Left ventricle myocardium inferior (tissue), 1 donor: ENCODE data around the gene ZNF664. TPM values are rescaled to one million over a fixed set of nuclear protein-coding genes. Genes with fewer than 3 reads are reported as not detected.

Source experiments
- DNase-seq: peaks from one replicate; pipeline ENCODE4 v3.0.0-alpha.2; 2020
- H3K27ac ChIP-seq: fragments of 200-600 bp; replicated peaks from 2 replicates; pipeline ENCODE4 v1.8.0; 2021
- H3K27me3 ChIP-seq: fragments of 200-600 bp; 2 replicates; pipeline ENCODE4 v1.8.0; 2021; ENCODE audit warnings: low read depth
- H3K36me3 ChIP-seq: fragments of 200-600 bp; 2 replicates; pipeline ENCODE4 v1.8.0; 2021
- H3K4me1 ChIP-seq: fragments of 200-600 bp; 2 replicates; pipeline ENCODE4 v1.8.0; 2021
- H3K4me3 ChIP-seq: fragments of 200-600 bp; 2 replicates; pipeline ENCODE4 v1.8.0; 2021; ENCODE audit warnings: mild to moderate bottlenecking, moderate library complexity
- H3K9me3 ChIP-seq: fragments of 200-600 bp; replicated peaks from 2 replicates; pipeline ENCODE4 v1.8.0; 2021
- intact Hi-C: fragments of 100-400 bp; cut with micrococcal nuclease; formaldehyde crosslinking; loops from one replicate; pipeline ENCODE4 v1.11.0; 2022
- total RNA-seq: library from RNA; stranded (reverse); fragmentation: NEBNext Ultra II Directional; extraction: Animal tissue kit (Norgen Biotek cat#: 25700); gene quantifications from one replicate; pipeline ENCODE4 v1.2.1, GENCODE V29; 2021
- TF ChIP-seq, protein P1 (sequence below): fragments of 200-600 bp; IDR thresholded peaks from 2 replicates; pipeline ENCODE4 v1.8.0; 2021; ENCODE audit warnings: antibody characterized with exemption, mild to moderate bottlenecking, borderline replicate concordance
- donor health status: DM: no; HTN: yes; CAD: no; lungs with severe emphysema.

Gene ZNF664
- total RNA-seq, 1 donor from 2014 or later = 80.7 TPM

DNA sequence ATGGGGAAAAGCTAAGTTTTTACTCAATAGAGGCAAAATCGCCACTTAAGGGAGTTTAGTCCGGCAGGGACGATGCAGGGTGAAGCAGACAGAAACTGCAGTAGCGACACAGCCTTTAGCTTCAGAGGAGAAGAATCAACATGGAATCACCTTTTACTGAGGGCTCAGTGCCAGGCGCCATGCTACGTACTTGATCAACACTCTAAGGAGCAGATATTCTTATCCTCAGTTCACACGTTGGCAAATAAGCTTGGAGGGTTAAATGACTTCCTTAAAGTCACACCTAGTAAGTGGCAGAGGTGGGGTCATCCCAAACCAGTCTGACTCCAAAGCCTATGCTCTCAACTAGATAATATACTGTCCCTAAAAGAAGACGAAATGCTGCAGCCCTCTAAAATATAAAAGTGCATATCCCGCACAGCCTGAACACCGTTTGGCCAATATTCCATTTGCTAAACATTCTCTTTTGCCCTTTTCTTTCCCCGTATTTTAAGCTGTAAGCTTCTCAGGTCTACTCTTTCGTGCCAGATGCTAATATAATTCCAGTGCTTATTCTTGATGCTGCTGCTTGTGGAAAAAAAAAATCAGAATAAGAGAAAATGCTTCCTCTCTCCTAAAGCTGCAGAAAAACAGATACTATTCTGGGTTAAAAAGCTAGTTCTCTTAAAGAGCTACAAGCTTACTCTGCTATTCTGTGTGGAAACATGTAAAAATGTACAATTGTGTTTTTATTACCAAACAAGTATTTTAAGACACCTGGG lies 11.2 kb upstream of the ZNF664 start:
- H3K27ac ChIP-seq = no peak overlapping the region
- no peaks in the 10 kb centered on the region for H3K27me3 ChIP-seq
- no peaks in the 10 kb centered on the region for H3K36me3 ChIP-seq
- DNase-seq = no peak
- no peak overlapping the region for H3K4me3 ChIP-seq
- intact Hi-C loops = no loop called here
- TF ChIP-seq, protein P1, sequence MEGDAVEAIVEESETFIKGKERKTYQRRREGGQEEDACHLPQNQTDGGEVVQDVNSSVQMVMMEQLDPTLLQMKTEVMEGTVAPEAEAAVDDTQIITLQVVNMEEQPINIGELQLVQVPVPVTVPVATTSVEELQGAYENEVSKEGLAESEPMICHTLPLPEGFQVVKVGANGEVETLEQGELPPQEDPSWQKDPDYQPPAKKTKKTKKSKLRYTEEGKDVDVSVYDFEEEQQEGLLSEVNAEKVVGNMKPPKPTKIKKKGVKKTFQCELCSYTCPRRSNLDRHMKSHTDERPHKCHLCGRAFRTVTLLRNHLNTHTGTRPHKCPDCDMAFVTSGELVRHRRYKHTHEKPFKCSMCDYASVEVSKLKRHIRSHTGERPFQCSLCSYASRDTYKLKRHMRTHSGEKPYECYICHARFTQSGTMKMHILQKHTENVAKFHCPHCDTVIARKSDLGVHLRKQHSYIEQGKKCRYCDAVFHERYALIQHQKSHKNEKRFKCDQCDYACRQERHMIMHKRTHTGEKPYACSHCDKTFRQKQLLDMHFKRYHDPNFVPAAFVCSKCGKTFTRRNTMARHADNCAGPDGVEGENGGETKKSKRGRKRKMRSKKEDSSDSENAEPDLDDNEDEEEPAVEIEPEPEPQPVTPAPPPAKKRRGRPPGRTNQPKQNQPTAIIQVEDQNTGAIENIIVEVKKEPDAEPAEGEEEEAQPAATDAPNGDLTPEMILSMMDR = no peak
- peaks cover 22% of the 10 kb centered on the region for H3K4me1 ChIP-seq
- no peaks in the 10 kb centered on the region for H3K9me3 ChIP-seq

DNA sequence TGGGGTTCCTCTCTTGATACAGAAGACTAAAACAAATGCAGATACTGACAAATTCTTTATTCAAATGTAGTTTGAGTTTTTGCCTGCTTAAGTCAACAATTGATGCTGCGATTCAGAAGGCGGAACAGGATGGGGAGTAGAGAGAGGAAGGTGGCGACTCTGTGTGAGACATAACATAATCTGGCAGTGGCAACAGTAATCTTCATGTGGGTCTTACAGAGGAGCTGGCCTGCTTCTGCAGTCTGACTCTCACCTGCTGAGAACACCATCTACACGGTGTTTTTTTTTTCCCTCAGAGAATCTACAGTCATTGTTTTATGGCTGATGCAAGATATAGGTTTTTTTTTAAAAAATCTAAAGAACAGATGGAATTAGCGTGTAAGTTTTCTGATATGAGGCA lies 10.5 kb upstream of the ZNF664 start:
- no peak overlapping the region for H3K4me3 ChIP-seq
- H3K4me1 ChIP-seq = peaks cover 20% of the 10 kb centered on the region
- no peak for DNase-seq
- H3K9me3 ChIP-seq = no peaks in the 10 kb centered on the region
- no peak overlapping the region for H3K27ac ChIP-seq
- H3K27me3 ChIP-seq = no peaks in the 10 kb centered on the region
- intact Hi-C loops = no loop called here
- H3K36me3 ChIP-seq = no peaks in the 10 kb centered on the region
- TF ChIP-seq, protein P1 = no peak

DNA sequence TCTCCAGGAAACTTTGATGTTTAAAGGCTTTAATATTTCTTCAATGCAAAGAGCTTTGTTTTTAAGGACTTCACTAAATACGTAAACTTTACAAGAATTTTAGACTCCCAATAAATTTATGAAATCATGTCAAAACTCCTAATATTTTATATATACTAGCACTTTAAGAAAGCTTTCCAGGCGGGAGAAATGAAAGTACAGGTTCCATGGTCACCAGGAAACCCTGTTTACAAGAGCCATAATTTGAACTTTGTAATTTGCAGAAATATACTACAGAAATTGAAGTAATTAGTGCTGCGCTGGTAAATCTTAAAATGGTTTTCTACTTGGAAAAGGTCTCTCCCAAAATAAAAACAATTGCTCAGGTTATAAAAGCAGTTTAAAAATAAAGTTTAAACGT lies 9.2 kb upstream of the ZNF664 start:
- intact Hi-C loops = no loop called here
- TF ChIP-seq, protein P1 = no peak
- Histone ChIP-seq H3K27me3 (no peaks in the 10 kb centered on the region), H3K9me3 (no peaks in the 10 kb centered on the region), H3K4me3 (no peak overlapping the region), H3K36me3 (no peaks in the 10 kb centered on the region), H3K4me1 (peaks cover 24% of the 10 kb centered on the region), H3K27ac (no peak overlapping the region)
- DNase-seq = no peak

DNA sequence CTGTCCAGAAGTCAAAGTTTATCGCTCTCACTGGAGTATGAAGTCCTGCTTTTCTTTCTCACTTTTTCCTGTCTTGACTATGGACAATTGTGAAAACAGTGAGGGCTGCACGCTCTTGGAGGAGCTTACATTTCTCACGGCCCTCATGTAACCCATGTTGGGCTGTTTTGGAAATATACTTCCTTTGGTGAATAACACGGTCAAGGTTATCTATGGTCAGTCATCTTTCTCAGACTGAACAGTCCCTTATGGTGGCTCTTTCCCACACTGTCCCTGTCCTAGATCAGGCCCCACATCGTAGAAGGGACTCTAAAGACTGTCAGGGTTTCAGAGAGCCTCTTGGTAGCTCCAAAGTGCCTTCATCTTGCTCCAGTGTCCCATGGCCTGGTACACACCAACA lies 7.6 kb upstream of the ZNF664 start:
- intact Hi-C loops = no loop called here
- Histone ChIP-seq H3K27me3 (no peaks in the 10 kb centered on the region), H3K27ac (peak overlapping the region; percentile 45), H3K9me3 (no peaks in the 10 kb centered on the region), H3K4me3 (no peak overlapping the region), H3K36me3 (no peaks in the 10 kb centered on the region), H3K4me1 (peaks cover 33% of the 10 kb centered on the region)
- no peak for DNase-seq
- TF ChIP-seq, protein P1 = no peak

DNA sequence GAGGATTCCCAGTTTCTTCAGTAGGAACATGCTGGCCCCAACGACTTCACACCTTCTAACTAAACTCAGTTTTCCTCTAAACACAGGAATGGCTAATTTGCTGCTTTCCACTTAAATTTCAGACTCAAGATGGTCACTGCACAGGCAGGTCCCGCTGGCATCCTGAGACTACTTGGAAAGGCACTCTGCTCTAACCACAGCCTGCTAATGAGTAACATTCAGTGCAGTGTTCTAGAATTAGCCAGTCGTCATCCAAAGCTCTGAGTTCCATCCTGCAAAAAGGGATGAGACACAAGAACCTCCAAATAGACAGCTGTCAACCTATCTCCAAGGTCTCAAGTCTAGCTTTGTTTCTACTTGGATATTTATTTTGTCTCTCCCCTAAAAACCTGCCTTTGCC lies 6.4 kb upstream of the ZNF664 start:
- peaks cover 33% of the 10 kb centered on the region for H3K4me1 ChIP-seq
- no peaks in the 10 kb centered on the region for H3K27me3 ChIP-seq
- peak overlapping the region; percentile 45 for H3K27ac ChIP-seq
- DNase-seq = no peak
- no peak overlapping the region for H3K4me3 ChIP-seq
- TF ChIP-seq, protein P1 = no peak
- intact Hi-C loops = no loop called here
- no peaks in the 10 kb centered on the region for H3K36me3 ChIP-seq
- no peaks in the 10 kb centered on the region for H3K9me3 ChIP-seq
